HG03378 (cell line): ENCODE results near the gene TMCC1.
A peak's percentile ranks its signal among the peaks of the same experiment; 100 is the strongest.
"Not testable (repeated sequence)": the region's sequence is repeated elsewhere in the genome, so short reads cannot be mapped to it uniquely, and the experiment has no call there.

Experiments used
- ATAC-seq: cut with Tn5 transposase; IDR thresholded peaks from one replicate; pipeline ENCODE4 v1.9.1; 2021; ENCODE audit warnings: mild to moderate bottlenecking, moderate library complexity; ENCODE audit not compliant: unreplicated experiment

TMCC1 gene

GRCh38 chr3:129655291-129655700 is 238.2 kb downstream of the TMCC1 start:
- ATAC-seq, result no peak

- no peak for ATAC-seq
These were observed 239.4 kb downstream of the TMCC1 start for GRCh38 chr3:129654131-129654530.

DNA sequence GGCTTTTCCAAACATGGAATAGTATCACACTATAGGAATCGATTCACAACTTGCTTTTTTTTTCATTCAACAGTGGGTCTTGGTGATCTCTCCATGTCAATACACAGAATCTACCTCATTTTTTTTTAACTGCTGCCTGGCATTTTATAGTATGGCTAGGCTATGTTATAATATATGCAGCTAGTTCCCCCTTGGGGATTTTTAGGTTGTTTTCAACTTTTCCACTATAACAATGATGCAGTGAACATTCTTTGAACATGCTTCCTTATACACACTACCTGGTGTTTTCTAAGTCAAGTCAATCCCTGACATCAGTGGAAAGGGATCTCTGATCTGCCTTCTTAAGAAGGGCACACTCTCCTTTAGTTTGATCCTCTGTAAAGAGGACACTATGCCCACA is 240.5 kb downstream of the TMCC1 start:
- ATAC-seq, result no peak

- ATAC-seq, result no peak
These were observed 241.9 kb downstream of the TMCC1 start for GRCh38 chr3:129651435-129652202.

DNA sequence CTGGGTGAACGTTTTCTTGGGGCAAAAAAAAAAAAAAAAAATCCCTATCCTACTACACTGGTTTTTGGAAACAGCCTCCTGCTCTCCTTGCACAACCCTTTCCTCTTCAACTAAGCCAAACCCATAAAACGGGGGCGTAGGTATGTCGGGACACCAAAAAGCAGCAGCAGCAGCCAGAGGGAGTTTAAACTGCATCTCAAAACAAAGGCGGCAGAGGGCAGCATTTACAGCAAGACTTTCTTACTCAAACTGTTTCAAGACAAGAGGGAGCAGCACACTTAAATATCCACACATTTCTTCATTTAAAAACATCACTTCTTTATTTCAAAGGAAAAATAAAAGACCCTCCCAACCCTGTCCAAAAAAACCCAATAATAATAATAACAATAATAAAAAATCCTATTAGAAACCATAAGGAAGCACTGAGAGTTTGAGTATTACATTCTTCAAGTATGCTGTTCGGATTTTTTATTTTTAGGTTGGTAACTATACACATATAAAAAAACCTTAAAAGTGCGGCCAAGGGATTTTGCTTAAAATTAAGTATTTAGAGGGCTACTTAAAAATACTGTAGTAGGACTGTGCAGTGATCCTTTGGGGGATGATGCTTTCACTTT is 243.1 kb downstream of the TMCC1 start:
- no peak for ATAC-seq

- no peak for ATAC-seq
These were observed 245.1 kb downstream of the TMCC1 start for GRCh38 chr3:129648391-129648790.

GRCh38 chr3:129645286-129645685 is 248.2 kb downstream of the TMCC1 start:
- no peak for ATAC-seq

DNA sequence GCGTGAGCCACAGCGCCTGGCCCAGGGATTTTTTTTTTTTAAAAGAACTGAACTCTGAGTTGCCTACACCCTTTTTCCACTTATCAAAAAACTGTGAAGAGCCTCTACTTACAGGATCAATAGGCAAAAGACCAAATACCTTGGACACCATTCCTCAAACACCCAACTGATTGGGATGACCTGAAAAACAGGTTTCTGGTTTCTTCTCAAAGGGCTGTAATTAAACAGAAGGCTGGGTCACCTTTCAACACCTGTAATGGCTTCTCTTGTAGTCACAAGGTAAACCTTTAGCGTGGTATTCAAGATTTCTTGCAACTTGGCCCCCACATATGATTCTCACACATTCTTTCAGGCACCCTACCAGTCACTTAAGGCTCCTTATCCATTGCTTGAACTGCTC is 248.7 kb downstream of the TMCC1 start:
- ATAC-seq, result no peak

DNA sequence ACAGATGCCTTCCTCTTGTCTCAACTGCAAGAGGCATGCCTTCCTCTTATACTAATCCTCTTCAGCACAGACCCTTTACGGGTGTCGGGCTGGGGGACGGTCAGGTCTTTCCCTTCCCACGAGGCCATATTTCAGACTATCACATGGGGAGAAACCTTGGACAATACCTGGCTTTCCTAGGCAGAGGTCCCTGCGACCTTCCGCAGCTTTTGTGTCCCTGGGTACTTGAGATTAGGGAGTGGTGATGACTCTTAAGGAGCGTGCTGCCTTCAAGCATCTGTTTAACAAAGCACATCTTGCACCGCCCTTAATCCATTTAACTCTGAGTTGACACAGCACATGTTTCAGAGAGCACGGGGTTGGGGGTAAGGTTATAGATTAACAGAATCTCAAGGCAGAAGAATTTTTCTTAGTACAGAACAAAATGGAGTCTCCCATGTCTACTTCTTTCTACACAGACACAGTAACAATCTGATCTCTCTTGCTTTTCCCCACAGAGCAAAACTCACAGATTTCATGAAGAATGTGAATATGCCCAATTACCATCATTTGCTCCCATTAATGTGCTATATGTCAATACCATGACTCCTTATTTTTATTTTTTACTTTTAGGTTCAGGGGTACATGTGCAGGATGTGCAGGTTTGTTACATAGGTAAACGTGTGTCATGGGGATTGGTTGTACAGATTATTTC is 251.8 kb downstream of the TMCC1 start:
- ATAC-seq, result not testable (repeated sequence)

DNA sequence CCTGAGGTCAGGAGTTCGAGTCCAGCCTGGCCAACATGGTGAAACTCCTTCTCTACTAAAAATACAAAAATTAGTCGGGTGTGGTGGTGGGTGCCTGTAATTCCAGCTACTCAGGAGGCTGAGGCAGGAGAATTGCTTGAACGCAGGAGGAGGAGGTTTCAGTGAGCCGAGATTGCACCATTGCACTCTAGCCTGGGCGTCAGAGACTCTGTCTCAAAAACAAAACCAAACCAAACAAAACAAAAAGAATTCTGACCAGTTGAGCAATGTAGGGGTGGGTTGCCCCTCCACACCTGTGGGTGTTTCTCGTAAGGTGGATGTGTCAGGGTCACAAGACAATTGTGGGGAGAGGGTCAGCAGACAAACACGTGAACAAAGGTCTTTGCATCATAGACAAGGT is 252.5 kb downstream of the TMCC1 start:
- ATAC-seq, result not testable (repeated sequence)

- ATAC-seq, result no peak
These were observed 255.0 kb downstream of the TMCC1 start for GRCh38 chr3:129638481-129638880.

GRCh38 chr3:129636082-129636481 is 257.4 kb downstream of the TMCC1 start:
- ATAC-seq, result no peak

DNA sequence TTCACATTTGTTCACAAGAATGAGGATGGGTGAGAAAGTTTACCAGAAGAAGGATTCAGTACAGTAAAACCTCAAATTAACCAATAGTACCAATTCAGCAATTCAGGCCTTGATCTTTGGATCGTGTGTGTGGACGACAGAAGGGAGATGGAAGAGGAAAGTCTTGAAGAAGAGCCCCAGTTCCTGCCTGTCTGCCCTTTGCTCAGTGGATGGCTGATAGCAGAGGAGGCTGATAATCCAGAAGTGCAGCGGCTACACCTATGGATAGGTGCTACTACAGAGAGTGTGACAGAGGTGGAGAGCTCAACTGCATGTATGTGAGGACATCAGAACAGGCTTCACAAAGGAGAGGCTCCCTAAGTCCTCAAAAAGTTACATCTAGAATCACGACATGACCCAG is 257.9 kb downstream of the TMCC1 start:
- ATAC-seq, result no peak

DNA sequence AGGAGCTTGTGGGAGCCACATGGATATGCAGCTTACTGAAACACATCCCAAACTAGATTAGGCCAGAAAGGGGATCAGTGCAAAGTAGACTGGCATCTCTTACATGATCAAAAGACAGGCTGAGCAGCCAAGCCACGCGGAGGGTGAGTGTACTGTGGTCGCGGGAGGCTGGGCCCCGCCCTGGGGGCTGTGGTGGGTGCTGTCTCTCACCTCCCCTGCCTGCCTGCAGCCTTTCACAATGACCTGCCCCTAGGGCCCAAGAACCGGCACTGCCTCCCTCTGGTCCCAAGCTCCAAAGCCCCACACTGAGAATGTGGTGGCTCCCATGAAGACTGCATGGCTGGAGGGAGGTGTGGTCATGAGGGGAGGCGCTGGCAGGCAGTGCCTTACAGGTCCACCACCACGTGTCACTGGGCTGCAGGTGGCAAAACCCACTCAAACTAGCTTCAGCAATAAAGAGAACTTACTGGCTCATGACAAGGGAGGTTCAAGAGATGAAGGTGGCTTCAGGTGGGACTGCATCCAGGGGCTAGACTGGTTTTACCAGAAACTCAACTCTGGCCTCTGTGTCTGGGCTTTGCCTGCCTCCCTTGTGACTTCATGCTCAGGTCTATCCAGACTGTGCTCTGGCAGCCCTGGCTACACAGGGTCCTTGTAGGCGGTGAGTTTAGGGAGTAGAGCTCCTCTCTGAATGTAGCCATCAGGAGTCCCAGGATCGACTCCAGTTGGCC is 259.6 kb downstream of the TMCC1 start:
- ATAC-seq, result no peak

DNA sequence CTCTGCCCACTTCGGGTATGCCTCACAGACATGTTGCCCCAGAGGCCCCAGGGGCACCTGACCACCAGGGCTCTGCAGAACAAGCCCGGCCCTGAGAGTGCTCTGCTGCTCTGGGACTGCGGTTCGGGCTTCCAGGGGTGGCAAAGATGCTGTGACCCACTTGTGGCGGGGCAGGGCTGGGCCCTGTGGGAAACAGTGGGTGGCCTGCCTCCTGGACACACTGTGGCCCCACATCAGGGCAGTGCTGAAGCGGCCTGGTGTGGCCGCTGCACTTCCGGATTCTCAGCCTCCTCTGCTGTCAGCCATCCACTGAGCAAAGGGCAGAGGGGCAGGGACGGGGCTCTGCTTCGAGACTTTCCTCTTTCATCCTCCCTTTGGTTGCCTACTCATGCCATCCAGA is 260.5 kb downstream of the TMCC1 start:
- ATAC-seq, result no peak

GRCh38 chr3:129632556-129632955 is 261.0 kb downstream of the TMCC1 start:
- ATAC-seq, result no peak

DNA sequence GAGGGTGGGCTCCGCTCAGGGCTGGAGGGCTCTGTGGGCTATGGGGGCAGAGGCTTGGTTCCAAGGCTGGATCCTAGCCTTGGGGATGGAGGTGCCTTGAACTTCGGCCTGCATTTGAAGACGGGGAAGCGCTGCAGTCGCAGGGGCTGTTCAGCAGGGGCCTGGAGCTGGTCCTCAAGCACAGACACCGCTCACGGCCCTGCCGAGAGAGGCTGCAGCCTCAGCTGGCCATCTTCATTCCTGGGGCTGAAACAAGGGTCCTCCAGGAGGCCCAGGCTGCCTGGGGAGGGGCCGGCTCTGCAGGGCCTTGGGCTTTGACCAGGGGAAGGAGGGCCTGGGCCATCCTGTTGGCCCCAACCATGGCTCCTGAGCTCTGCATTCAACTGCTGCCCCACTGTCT is 261.5 kb downstream of the TMCC1 start:
- no peak for ATAC-seq

- ATAC-seq, result no peak
These were observed 264.5 kb downstream of the TMCC1 start for GRCh38 chr3:129629011-129629410.

GRCh38 chr3:129628169-129628522 is 265.4 kb downstream of the TMCC1 start:
- no peak for ATAC-seq

DNA sequence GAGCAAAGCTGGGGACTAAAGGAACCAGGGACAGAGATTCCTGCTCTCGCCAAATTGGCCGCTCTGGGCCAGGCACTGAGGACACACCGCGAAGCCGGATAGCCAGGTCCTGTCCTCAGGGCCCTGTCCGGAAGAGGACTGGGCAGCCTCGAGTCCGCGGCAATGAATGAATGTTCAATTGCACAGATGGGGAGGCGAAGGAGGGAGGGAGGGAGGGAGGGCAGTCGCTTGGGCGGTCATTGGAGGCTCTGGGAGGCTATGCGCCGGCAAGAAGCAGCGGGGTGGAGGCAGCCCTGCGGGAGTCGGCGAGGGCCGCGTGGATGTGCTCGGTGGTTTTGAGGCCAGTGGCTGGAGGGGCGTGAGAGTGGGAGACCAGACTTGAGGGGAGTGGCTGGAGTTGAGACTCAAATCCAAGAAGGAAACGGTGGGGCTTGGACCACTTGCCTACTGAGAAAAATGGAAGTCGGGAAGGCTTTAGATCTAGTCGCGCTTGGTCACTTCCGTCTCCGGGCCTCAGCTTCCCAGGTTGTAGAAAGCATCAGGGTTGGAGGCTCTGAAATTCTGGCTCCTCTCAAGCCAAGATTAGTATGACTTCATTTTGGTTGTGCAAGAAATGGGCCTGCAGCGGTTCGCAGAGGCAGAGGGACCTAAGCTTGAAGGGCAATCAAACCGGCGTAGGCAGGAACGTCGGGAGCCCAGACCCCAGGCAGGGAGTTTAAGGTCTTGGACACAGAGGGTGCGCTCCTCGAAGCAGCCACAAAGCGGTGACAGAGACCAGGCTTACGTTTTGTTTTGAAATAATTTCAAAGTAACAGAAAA is 266.0 kb downstream of the TMCC1 start:
- peak; percentile 59 for ATAC-seq
